ENCODE data around the gene TMEM120B.
"Not testable (repeated sequence)": the region's sequence is repeated elsewhere in the genome, so short reads cannot be mapped to it uniquely, and the experiment has no call there.

TMEM120B gene

GRCh38 chr12:121774968-121775474, 62.5 kb downstream of the TMEM120B start:
- DNase-seq (ENCODE audit: low spot score) = no peak

GRCh38 chr12:121775501-121775900, 62.9 kb downstream of the TMEM120B start:
- DNase-seq (ENCODE audit: low spot score) = no peak

GRCh38 chr12:121776190-121777098, 63.9 kb downstream of the TMEM120B start:
- DNase-seq (ENCODE audit: low spot score) = no peak

GRCh38 chr12:121778567-121779421, 66.2 kb downstream of the TMEM120B start:
- no peak for DNase-seq (ENCODE audit: low spot score)

DNA sequence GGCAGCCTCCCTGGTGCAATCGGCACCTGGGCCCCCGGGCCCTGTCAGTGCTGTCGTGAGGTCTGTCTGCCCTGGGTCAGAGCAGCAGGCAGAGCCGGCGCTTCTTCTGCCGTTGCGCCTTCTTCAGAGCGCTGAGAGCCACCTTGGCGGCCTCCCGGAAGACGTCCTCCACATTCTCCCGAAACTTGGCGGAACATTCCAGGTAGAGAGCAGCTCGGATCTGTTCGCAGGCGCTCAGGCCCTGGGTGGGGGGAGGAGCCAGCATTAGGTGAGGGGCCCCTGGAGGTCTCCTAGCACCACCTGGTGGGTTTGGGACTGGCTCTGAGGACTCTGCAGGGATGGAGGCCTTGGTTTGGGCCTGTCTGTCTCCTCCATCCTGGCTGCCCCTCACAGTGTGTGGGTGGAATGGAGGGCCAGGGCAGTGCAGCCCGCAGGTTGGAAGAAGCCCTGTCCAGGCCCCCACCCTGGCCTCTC, 66.9 kb downstream of the TMEM120B start:
- no peak for DNase-seq (ENCODE audit: low spot score)

DNA sequence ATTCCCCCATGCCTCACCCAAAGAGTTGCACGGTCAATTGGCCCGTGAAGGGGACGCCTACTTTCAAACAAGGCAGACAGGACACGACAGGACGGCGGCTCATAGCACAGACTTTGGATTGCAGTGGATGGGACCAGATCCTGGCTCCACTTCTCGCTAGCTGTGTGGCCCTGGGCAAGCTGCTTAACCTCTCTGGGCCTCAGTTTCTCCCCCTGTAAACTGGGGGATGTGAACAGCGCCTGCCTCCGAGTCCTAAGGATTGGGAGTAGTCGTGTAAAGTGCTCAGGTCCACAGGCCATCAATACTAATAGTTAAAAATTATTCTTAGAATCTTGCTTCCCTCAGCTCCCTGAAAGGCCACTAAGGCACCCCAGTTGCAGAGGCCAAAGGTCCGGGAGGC, 67.9 kb downstream of the TMEM120B start:
- no peak for DNase-seq (ENCODE audit: low spot score)

DNA sequence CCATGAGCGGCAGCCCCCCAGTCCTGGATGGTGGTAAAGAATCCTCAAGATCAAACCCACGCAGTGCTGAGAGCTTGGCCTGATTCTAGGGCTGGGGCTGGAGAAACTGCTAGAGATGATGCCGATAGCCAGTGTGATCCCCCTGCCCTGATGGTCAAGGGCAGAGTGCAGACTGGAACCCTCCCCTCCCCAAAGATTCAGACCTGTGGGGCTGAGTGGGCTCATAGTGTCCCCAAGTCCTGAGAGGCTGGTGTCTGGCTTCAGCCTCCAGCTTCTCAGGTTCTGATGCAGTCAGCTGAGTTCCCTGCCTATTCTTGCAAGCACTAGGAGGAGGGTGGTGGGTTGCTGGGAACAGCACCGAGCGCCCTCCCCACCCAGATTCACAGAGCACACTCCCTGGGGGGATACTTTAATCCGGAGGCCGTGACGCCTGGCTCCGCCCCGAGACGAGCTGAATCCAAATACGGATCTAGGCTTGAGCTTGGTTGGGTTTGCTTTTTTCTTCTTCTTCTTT, 69.0 kb downstream of the TMEM120B start:
- DNase-seq (ENCODE audit: low spot score) = no peak

GRCh38 chr12:121781998-121782979, 69.7 kb downstream of the TMEM120B start:
- DNase-seq (ENCODE audit: low spot score) = no peak

DNA sequence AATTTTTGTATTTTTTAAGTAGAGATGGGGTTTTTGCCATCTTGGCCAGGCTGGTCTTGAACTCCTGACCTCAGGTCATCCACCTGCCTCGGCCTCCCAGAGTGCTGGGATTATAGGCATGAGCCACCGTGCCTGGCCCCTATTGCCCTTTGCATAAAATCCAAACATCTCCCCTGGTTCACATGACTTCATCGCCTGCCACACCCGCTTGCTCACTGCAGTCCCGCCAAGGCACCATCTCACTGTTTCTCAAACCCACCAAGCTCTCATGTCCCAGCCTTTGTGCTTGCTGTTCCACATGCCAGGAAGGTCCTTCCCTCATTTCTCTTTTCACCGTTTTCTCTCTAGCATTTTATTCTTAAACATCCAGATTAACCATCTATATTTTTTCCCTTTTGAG, 71.2 kb downstream of the TMEM120B start:
- no peak for DNase-seq (ENCODE audit: low spot score)

GRCh38 chr12:121784460-121784859, 71.9 kb downstream of the TMEM120B start:
- no peak for DNase-seq (ENCODE audit: low spot score)

DNA sequence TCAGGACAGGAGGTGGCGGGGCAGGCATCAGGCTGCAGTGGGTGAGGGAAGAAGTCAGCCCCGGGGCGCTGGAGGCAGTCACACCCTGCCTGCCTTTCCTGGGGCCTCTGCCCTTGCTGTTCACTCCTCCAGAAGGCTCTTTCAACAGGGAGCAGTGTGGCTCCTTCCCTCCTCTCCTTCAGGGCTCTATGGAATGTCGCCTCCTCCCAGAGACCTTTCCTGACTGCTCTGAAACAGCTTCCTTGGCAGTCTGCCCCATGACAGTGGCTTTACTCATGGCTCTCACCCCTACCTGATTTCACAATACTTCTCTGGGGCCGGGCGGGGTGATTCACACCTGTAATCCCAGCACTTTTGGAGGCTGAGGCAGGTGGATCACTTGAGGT, 73.9 kb downstream of the TMEM120B start:
- DNase-seq (ENCODE audit: low spot score) = no peak

DNA sequence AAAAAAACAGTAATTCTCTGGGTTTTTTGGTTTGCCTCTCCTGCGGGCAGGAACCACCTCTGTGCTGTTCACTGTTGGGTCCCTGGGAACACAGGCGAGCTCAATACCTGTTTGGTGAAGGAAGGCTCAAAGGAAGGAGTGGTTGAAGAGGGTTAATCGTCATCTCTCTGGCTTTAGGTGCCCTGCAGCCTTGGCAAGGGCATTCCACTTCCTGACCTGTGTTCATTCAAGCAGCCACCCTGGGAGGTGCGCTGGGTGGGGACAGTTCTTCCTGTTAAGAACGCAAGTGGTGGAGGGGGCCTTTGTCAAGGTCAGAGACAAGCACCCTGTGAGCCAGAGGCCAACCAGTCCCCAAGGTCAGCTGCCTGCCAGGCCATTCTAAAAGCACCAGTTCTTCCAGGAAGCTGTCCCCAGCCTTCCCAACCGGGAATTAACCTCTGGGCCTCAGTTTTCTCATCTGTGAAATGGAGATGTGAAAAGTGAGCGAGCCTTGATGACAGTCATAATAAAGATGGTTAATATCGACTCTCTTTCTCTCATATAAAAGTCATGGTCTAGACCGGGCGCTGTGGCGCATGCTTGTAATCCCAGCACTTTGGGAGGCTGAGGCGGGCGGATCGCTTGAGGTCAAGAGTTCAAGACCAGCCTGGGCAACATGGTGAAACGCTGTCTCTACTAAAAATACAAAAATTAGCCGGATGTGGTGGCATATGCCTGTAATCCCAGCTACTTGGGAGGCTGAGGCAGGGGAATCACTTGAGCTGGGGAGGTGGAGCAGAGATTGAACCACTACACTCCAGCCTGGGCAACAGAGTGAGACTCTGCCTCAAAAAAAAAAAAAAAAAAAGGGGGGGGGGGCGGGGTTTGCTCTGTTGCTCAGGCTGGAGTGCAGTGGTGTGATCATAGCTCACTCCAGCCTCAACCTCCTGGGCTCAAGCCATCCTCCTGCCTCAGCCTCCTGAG, 74.8 kb downstream of the TMEM120B start:
- no peak for DNase-seq (ENCODE audit: low spot score)

DNA sequence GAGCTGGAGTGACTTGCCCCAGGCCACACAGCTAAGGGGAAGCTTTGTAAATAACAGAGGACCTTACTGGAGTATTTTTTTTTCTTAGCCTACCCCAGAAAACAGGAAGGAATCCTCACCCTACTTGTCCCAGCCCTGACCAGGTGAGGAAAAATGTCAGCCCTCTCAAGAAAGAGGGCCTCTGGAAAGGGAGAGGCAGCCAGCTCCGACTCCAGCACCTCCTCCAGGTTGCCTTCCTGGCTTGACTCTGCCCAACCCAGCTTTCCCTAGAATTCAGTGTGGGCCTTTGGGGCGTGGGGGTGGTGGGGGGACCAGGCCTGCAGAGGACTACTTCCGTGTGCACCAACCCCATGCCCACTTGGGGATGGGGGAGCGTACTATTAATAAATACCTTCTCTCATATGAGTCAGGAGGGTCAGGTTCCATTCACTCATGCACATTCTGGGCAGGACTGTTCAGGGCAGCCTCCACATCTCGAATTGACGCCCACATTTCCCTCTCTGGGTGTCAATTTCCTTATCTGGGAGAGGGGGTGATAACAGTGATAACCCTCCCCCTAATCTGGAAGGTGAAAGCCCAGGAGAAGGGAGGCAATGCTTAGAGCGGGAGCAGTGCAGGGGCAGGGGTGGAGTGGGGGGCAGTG, 75.7 kb downstream of the TMEM120B start:
- no peak for DNase-seq (ENCODE audit: low spot score)

GRCh38 chr12:121789233-121789781, 76.8 kb downstream of the TMEM120B start:
- no peak for DNase-seq (ENCODE audit: low spot score)

- DNase-seq (ENCODE audit: low spot score) = no peak
Observed at GRCh38 chr12:121789800-121790728, 77.5 kb downstream of the TMEM120B start.

DNA sequence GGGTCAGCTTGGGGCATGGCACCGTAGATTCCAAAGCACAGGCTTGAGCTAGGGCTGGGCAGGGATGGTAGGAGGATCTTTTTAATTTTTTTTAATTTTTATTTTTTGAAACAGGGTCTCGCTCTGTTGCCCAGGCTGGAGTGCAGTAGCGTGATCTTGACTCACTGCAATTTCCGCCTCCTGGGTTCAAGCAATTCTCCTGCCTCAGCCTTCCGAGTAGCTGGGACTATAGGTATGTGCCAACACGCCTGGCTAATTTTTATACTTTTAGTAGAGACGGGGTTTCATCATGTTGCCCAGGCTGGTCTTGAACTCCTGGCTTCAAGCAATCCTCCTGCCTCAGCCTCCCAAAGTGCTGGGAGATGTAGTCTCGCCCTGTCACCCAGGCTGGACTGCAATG, 78.2 kb downstream of the TMEM120B start:
- not testable (repeated sequence) for DNase-seq (ENCODE audit: low spot score)

DNA sequence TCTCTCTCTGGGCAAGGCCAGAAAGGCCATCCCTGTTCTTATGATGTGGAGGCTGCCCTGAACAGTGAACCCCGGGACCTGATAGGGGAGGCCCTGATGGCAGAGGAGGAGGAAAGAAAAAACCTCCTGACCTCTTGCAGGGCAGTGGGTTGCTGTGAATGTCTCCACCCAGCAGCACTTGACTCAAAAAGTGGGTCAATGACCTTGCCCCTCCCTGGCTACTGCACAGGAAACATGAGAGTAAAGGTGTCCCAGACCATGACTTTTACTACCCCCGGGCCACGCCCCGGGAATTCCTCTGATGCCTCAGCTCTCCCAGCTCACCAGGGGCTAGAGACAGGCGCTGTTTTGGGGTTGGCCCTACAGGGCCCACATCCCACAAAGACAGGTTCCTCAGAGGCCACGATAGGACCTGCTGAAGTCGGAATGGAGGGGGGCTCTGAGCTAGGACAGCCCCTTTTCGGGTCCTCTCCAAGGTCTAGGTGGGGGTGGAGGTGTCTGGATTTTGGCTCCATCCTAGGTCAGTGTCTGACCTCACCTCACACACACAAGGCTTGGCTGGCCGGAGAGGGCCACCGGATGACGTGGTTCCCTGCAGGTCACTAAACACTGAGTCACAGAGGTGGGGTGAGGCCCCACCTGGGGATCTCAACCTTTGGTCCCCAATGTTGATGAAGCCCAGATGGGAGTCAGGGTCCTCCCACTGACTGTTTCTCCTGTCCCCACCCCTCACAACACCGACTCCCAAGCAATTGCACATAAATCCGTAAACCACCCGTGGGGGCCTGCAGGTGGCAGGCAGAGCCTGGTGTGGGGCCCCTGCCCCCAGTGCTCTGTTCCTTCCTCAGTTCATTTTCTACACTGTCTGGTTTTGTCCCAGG, 79.4 kb downstream of the TMEM120B start:
- DNase-seq (ENCODE audit: low spot score) = no peak
